CD4-positive, alpha-beta memory T cell (primary cell): ENCODE results near the gene TNFRSF25. TPM values are rescaled to one million over a fixed set of nuclear protein-coding genes. Genes with fewer than 3 reads are reported as not detected.

Source experiments
- CTCF ChIA-PET: fragments of 350-600 bp; sonication (Branson Sonifier 250); formaldehyde crosslinking; loops from one replicate; lab custom pipeline; 2021; ENCODE audit warnings: inconsistent platforms; ENCODE audit not compliant: partially characterized antibody; lab: Charles Lee
- POLR2A ChIA-PET: fragments of 350-600 bp; sonication (Branson Sonifier 250); formaldehyde crosslinking; loops from one replicate; lab custom pipeline; 2021; ENCODE audit not compliant: partially characterized antibody; lab: Charles Lee
- DNase-seq, 5 donors: peaks; one replicate each; pipeline versions ENCODE4 v3.0.0 to v3.0.0-alpha.2; 2020 to 2022; ENCODE audit warnings: mixed read lengths in 1 of 5
- H3K27ac ChIP-seq: one replicate; pipeline ENCODE4 v1.7.0; 2013; ENCODE audit warnings: low read depth, low read length
- H3K27me3 ChIP-seq: 2 replicates; pipeline ENCODE4 v1.7.0; 2013; ENCODE audit warnings: mild to moderate bottlenecking, low read length, moderate library complexity; ENCODE audit not compliant: insufficient read depth
- H3K36me3 ChIP-seq: 2 replicates; pipeline ENCODE4 v1.7.0; 2013; ENCODE audit warnings: mild to moderate bottlenecking, low read length, moderate library complexity; ENCODE audit not compliant: insufficient read depth
- H3K4me1 ChIP-seq: 2 replicates; pipeline ENCODE4 v1.7.0; 2013; ENCODE audit warnings: mild to moderate bottlenecking, low read length, moderate library complexity; ENCODE audit not compliant: insufficient read depth
- H3K4me3 ChIP-seq, 2 donors: one replicate each; pipeline ENCODE4 v1.7.0; 2013; ENCODE audit warnings: low read length in 2 of 2, mild to moderate bottlenecking in 1 of 2
- H3K9me3 ChIP-seq, 2 donors: one replicate each; pipeline ENCODE4 v1.7.0; 2013; ENCODE audit warnings: low read length in 2 of 2, control low read depth in 1 of 2; ENCODE audit not compliant: control insufficient read depth in 1 of 2
- H3K27ac Mint-ChIP-seq, 7 donors: one replicate each; pipeline ENCODE4 v1.8.0; 2020 to 2021; ENCODE audit warnings: mixed read lengths in 7 of 7, mild to moderate bottlenecking in 6 of 7, inconsistent platforms in 3 of 7, moderate library complexity in 3 of 7
- H3K27me3 Mint-ChIP-seq, 2 donors: one replicate each; pipeline ENCODE4 v1.8.0; 2020 to 2021; ENCODE audit warnings: mixed read lengths in 2 of 2
- H3K36me3 Mint-ChIP-seq, 2 donors: one replicate each; pipeline ENCODE4 v1.8.0; 2020 to 2021; ENCODE audit warnings: mixed read lengths in 2 of 2, inconsistent platforms in 1 of 2, mild to moderate bottlenecking in 1 of 2
- H3K4me1 Mint-ChIP-seq, 4 donors: one replicate each; pipeline ENCODE4 v1.8.0; 2020 to 2021; ENCODE audit warnings: mixed read lengths in 4 of 4, mild to moderate bottlenecking in 1 of 4
- H3K4me3 Mint-ChIP-seq, 8 donors: one replicate each; pipeline ENCODE4 v1.8.0; 2020 to 2021; ENCODE audit warnings: mixed read lengths in 8 of 8, mild to moderate bottlenecking in 7 of 8, moderate library complexity in 6 of 8, inconsistent platforms in 3 of 8
- H3K9me3 Mint-ChIP-seq, 8 donors: one replicate each; pipeline ENCODE4 v1.8.0; 2020 to 2021; ENCODE audit warnings: mixed read lengths in 8 of 8, mild to moderate bottlenecking in 5 of 8, inconsistent platforms in 3 of 8, moderate library complexity in 1 of 8
- intact Hi-C: fragments of 100-400 bp; cut with micrococcal nuclease; formaldehyde crosslinking; loops from one replicate; pipeline ENCODE4 v1.15.1; 2023
- polyA plus RNA-seq, 2 donors: library from polyadenylated mRNA; unstranded; fragments of 300-500 nt; fragmentation: Illumina TruSeq; gene quantifications; one replicate each; pipeline ENCODE4 v1.2.3, GENCODE V29; 2021
- total RNA-seq, 2 experiments: library from RNA; stranded (reverse); gene quantifications; one replicate each; pipeline ENCODE4 v1.2.3, GENCODE V29; 2021

TNFRSF25 gene
- total RNA-seq (100 to 1,000 TPM; 392 to 415 TPM), polyA plus RNA-seq (10 to 100 TPM; 28.9 to 60.7 TPM)

GRCh38 chr1:6466023-6466422 lies at the start of gene TNFRSF25:
TSS of gene TNFRSF25 (minus strand) at chr1:6466173. CDS start at chr1:6466107, 66 bp downstream.
- POLR2A ChIA-PET: interaction anchor here (0.5 to 18.2 kb wide), 11 partner anchors 9 to 158 kb away, joined by 3 to 390 read pairs (median 3); partner anchors contain the start of genes KLHL21, THAP3 and ZBTB48
- peak within 1 kb of the TSS; percentile 95 for H3K27ac ChIP-seq

GRCh38 chr1:6515771-6516170 lies 49.8 kb upstream of the TNFRSF25 start:
- no peak for DNase-seq
- POLR2A ChIA-PET: no interaction called here
- CTCF ChIA-PET: no interaction called here

More at GRCh38 chr1:6466023-6466422, at the start of gene TNFRSF25:
- Mint-ChIP-seq H3K4me3 (peak within 1 kb of the TSS; percentile 88 to 99 (median 94)), H3K27me3 (no peaks in the 10 kb centered on the region), H3K9me3 (no peaks in the 10 kb centered on the region), H3K36me3 (peaks cover 20 to 34% of the 10 kb centered on the region in 2 donors), H3K27ac (peak within 1 kb of the TSS; percentile 97 to 100 (median 97)), H3K4me1 (peaks cover 17 to 59% (median 36%) of the 10 kb centered on the region in 4 donors)
- Histone ChIP-seq H3K9me3 (no peaks in the 10 kb centered on the region), H3K36me3 (peaks cover 28% of the 10 kb centered on the region), H3K27me3 (no peaks in the 10 kb centered on the region), H3K4me1 (peaks cover 49% of the 10 kb centered on the region), H3K4me3 (peak within 1 kb of the TSS; percentile 79 to 85)
- CTCF ChIA-PET: interaction anchor here (0.6 to 6.6 kb wide), 12 partner anchors 11 to 181 kb away, joined by 3 to 53 read pairs (median 6); no protein-coding TSS in a partner anchor
- intact Hi-C loops: loop anchor here (1.0 to 10.0 kb wide), 2 partner anchors 9 to 319 kb away; partner anchors contain the start of gene CAMTA1
- DNase-seq: peak; percentile 57 to 77 (median 72)

GRCh38 chr1:6513320-6513801 lies 47.4 kb upstream of the TNFRSF25 start:
- Histone ChIP-seq H3K27me3 (no peaks in the 10 kb centered on the region), H3K36me3 (no peaks in the 10 kb centered on the region), H3K27ac (no peak overlapping the region), H3K4me3 (no peak overlapping the region), H3K4me1 (no peaks in the 10 kb centered on the region), H3K9me3 (no peaks in the 10 kb centered on the region)
- Mint-ChIP-seq H3K36me3 (no peaks in the 10 kb centered on the region), H3K27me3 (no peaks in the 10 kb centered on the region), H3K9me3 (no peaks in the 10 kb centered on the region), H3K4me1 (no peaks in the 10 kb centered on the region), H3K4me3 (no peak overlapping the region), H3K27ac (no peak overlapping the region)
- no peak for DNase-seq
- intact Hi-C loops: no loop called here
- ChIA-PET POLR2A (no interaction called here), CTCF (interaction anchor here (0.8 to 1.1 kb wide), 2 partner anchors 10 to 24 kb away, joined by 3 to 4 read pairs; no protein-coding TSS in a partner anchor)

More at GRCh38 chr1:6515771-6516170, 49.8 kb upstream of the TNFRSF25 start:
- H3K27ac Mint-ChIP-seq: no peak overlapping the region
- H3K9me3 Mint-ChIP-seq: no peaks in the 10 kb centered on the region
- Histone ChIP-seq H3K36me3 (no peaks in the 10 kb centered on the region), H3K4me1 (no peaks in the 10 kb centered on the region), H3K9me3 (no peaks in the 10 kb centered on the region), H3K27ac (no peak overlapping the region), H3K4me3 (no peak overlapping the region), H3K27me3 (no peaks in the 10 kb centered on the region)
- H3K4me3 Mint-ChIP-seq: no peak overlapping the region
- H3K36me3 Mint-ChIP-seq: no peaks in the 10 kb centered on the region
- H3K27me3 Mint-ChIP-seq: no peaks in the 10 kb centered on the region
- no peaks in the 10 kb centered on the region for H3K4me1 Mint-ChIP-seq
- intact Hi-C loops: no loop called here

GRCh38 chr1:6512908-6513280 lies 46.9 kb upstream of the TNFRSF25 start:
- H3K9me3 Mint-ChIP-seq: no peaks in the 10 kb centered on the region
- no peaks in the 10 kb centered on the region for H3K36me3 Mint-ChIP-seq
- CTCF ChIA-PET: interaction anchor here (1.1 kb wide), 1 partner anchor 10 kb away, joined by 3 read pairs; no protein-coding TSS in a partner anchor
- H3K27me3 Mint-ChIP-seq: no peaks in the 10 kb centered on the region
- no peak overlapping the region for H3K4me3 ChIP-seq
- no peak for DNase-seq
- H3K27me3 ChIP-seq: no peaks in the 10 kb centered on the region
- H3K4me1 Mint-ChIP-seq: no peaks in the 10 kb centered on the region
- no peaks in the 10 kb centered on the region for H3K36me3 ChIP-seq
- no peaks in the 10 kb centered on the region for H3K9me3 ChIP-seq
- H3K4me3 Mint-ChIP-seq: no peak overlapping the region
- H3K4me1 ChIP-seq: no peaks in the 10 kb centered on the region
- POLR2A ChIA-PET: no interaction called here
- intact Hi-C loops: no loop called here
- H3K27ac Mint-ChIP-seq: no peak overlapping the region
- H3K27ac ChIP-seq: no peak overlapping the region

GRCh38 chr1:6512245-6512907 lies 46.4 kb upstream of the TNFRSF25 start:
- no peak overlapping the region for H3K27ac ChIP-seq
- H3K4me1 ChIP-seq: no peaks in the 10 kb centered on the region
- Mint-ChIP-seq H3K4me3 (no peak overlapping the region), H3K36me3 (no peaks in the 10 kb centered on the region), H3K27me3 (no peaks in the 10 kb centered on the region), H3K27ac (no peak overlapping the region), H3K9me3 (no peaks in the 10 kb centered on the region), H3K4me1 (no peaks in the 10 kb centered on the region)
- no peak for DNase-seq
- H3K4me3 ChIP-seq: no peak overlapping the region
- ChIA-PET CTCF (interaction anchor here (1.1 kb wide), 1 partner anchor 11 kb away, joined by 3 read pairs; no protein-coding TSS in a partner anchor), POLR2A (no interaction called here)
- H3K36me3 ChIP-seq: no peaks in the 10 kb centered on the region
- no peaks in the 10 kb centered on the region for H3K27me3 ChIP-seq
- intact Hi-C loops: no loop called here
- no peaks in the 10 kb centered on the region for H3K9me3 ChIP-seq

GRCh38 chr1:6511561-6512244 lies 45.7 kb upstream of the TNFRSF25 start:
- Mint-ChIP-seq H3K27me3 (peaks cover 0 to 5% of the 10 kb centered on the region in 2 donors), H3K27ac (no peak overlapping the region), H3K4me1 (no peaks in the 10 kb centered on the region), H3K4me3 (no peak overlapping the region), H3K9me3 (no peaks in the 10 kb centered on the region), H3K36me3 (no peaks in the 10 kb centered on the region)
- intact Hi-C loops: no loop called here
- POLR2A ChIA-PET: no interaction called here
- Histone ChIP-seq H3K4me1 (no peaks in the 10 kb centered on the region), H3K9me3 (no peaks in the 10 kb centered on the region), H3K4me3 (no peak overlapping the region), H3K36me3 (no peaks in the 10 kb centered on the region), H3K27me3 (no peaks in the 10 kb centered on the region), H3K27ac (no peak overlapping the region)
- CTCF ChIA-PET: no interaction called here
- DNase-seq: no peak

GRCh38 chr1:6511056-6511455 lies 45.1 kb upstream of the TNFRSF25 start:
- no peaks in the 10 kb centered on the region for H3K36me3 Mint-ChIP-seq

More at GRCh38 chr1:6511056-6511455, 45.1 kb upstream of the TNFRSF25 start:
- Mint-ChIP-seq H3K9me3 (no peaks in the 10 kb centered on the region), H3K27me3 (peaks cover 0 to 5% of the 10 kb centered on the region in 2 donors), H3K4me1 (no peaks in the 10 kb centered on the region), H3K27ac (no peak overlapping the region), H3K4me3 (no peak overlapping the region)
- CTCF ChIA-PET: no interaction called here
- POLR2A ChIA-PET: no interaction called here
- no peaks in the 10 kb centered on the region for H3K27me3 ChIP-seq
- no peak overlapping the region for H3K4me3 ChIP-seq
- no peak overlapping the region for H3K27ac ChIP-seq
- no peak for DNase-seq
- intact Hi-C loops: no loop called here
- H3K36me3 ChIP-seq: no peaks in the 10 kb centered on the region
- H3K4me1 ChIP-seq: no peaks in the 10 kb centered on the region
- H3K9me3 ChIP-seq: no peaks in the 10 kb centered on the region
